Spleen (tissue), 11 donors: ENCODE measurements around the gene SLC30A5. TPM values are rescaled to one million over a fixed set of nuclear protein-coding genes. Genes with fewer than 3 reads are reported as not detected.
A peak's percentile ranks its signal among the peaks of the same experiment; 100 is the strongest.

Source experiments
- DNase-seq: peaks from one replicate; pipeline ENCODE4 v3.0.0-alpha.2; 2020
- H3K27ac ChIP-seq, 8 donors: fragments of 200-600 bp; sonication (generic) in 7 of 8; 1 replicate in 4 of 8; 2 replicates in 4 of 8; pipeline versions ENCODE4 v1.5.0 to v1.8.0; 2016 to 2021; ENCODE audit warnings: inconsistent platforms in 4 of 8, mild to moderate bottlenecking in 4 of 8, moderate library complexity in 1 of 8
- H3K27me3 ChIP-seq, 7 donors: fragments of 200-600 bp; sonication (generic) in 6 of 7; replicated peaks in 1 of 7; 1 replicate in 4 of 7; 2 replicates in 3 of 7; pipeline versions ENCODE4 v1.5.0 to v1.8.0; 2016 to 2021; ENCODE audit warnings: inconsistent platforms in 3 of 7, mild to moderate bottlenecking in 1 of 7
- H3K36me3 ChIP-seq, 6 donors: fragments of 200-600 bp; sonication (generic) in 5 of 6; 1 replicate in 4 of 6; 2 replicates in 2 of 6; pipeline versions ENCODE4 v1.5.0 to v1.8.0; 2016 to 2021; ENCODE audit warnings: inconsistent platforms in 2 of 6
- H3K4me1 ChIP-seq, 6 donors: fragments of 200-600 bp; sonication (generic) in 5 of 6; 1 replicate in 3 of 6; 2 replicates in 3 of 6; pipeline versions ENCODE4 v1.5.0 to v1.8.0; 2016 to 2021; ENCODE audit warnings: inconsistent platforms in 3 of 6
- H3K4me3 ChIP-seq, 8 donors: fragments of 200-600 bp; sonication (generic) in 7 of 8; 1 replicate in 4 of 8; 2 replicates in 4 of 8; pipeline versions ENCODE4 v1.5.0 to v1.8.0; 2016 to 2021; ENCODE audit warnings: inconsistent platforms in 4 of 8, mild to moderate bottlenecking in 4 of 8, moderate library complexity in 2 of 8
- H3K9me3 ChIP-seq, 8 donors: fragments of 200-600 bp; sonication (generic) in 7 of 8; 1 replicate in 4 of 8; 2 replicates in 4 of 8; pipeline versions ENCODE4 v1.5.0 to v1.8.0; 2016 to 2021; ENCODE audit warnings: inconsistent platforms in 4 of 8
- CTCF ChIP-seq, 11 experiments: fragments of 200-600 bp in 7 of 11; fragments of 450-650 bp in 4 of 11; sonication (generic) in 4 of 11; IDR thresholded peaks in 8 of 11; conservative IDR thresholded peaks in 3 of 11; 1 replicate in 7 of 11; 2 replicates in 4 of 11; pipeline versions ENCODE4 v1.4.0 to v1.8.0; 2016 to 2021; ENCODE audit warnings: antibody characterized with exemption in 11 of 11, inconsistent platforms in 4 of 11, mild to moderate bottlenecking in 1 of 11
- POLR2A ChIP-seq, 3 donors: fragments of 450-650 bp; IDR thresholded peaks; one replicate each; pipeline ENCODE4 v1.5.1; 2017; ENCODE audit warnings: antibody characterized with exemption in 3 of 3, mild to moderate bottlenecking in 1 of 3
- POLR2AphosphoS5 ChIP-seq, 3 donors: sonication (generic); formaldehyde crosslinking; IDR thresholded peaks; one replicate each; pipeline ENCODE4 v1.5.1; 2017; ENCODE audit warnings: antibody characterized with exemption in 3 of 3
- WGBS, 5 donors: extraction: QIAGEN DNeasy Blood & Tissue Kit in 3 of 5; methylation state at CpG; one replicate each; pipeline versions ENCODE4 v1.1.5 to v1.1.7; 2013 to 2018; 5-methylcytosine and 5-hydroxymethylcytosine counted together
- intact Hi-C: fragments of 100-400 bp; cut with DNase I; formaldehyde crosslinking; loops from one replicate; pipeline ENCODE4 v1.15.0; 2023; ENCODE audit warnings: low total_unique reads
- polyA plus RNA-seq, 3 donors: library from polyadenylated mRNA; stranded (reverse); fragments of 200-250 nt; gene quantifications; one replicate each; pipeline ENCODE4 v1.2.1, GENCODE V29; 2013
- total RNA-seq, 7 donors: library from RNA; depleted of rRNA in 3 of 7; stranded (reverse); fragments of >200 nt in 3 of 7; fragmentation: NEBNext Ultra II Directional in 4 of 7; extraction: Animal tissue kit (Norgen Biotek cat#: 25700) in 4 of 7; gene quantifications; one replicate each; pipeline versions ENCODE4 v1.1.0 to v1.2.1, GENCODE V29; 2016 to 2021
- donor health status: healthy with polysubstance abuse.
- donor health status: DM: no; HTN: no; CAD: no; lungs with moderate emphysema.
- donor health status: DM: no; HTN: no; CAD: no.
- donor health status: Bipolar disorder and iron deficiency.
- donor health status: healthy.
- donor health status: DM: no; HTN: no; CAD: no.
- donor health status: DM: yes; HTN: yes; CAD: no.

The SLC30A5 gene
- total and polyA plus RNA-seq, 10 donors: 24.3 to 53.4 (median 32.4) TPM

GRCh38 chr5:69160651-69161050, 66.8 kb downstream of the SLC30A5 start:
- Histone ChIP-seq H3K4me1 (peaks cover 0 to under 1% (median 0%) of the 10 kb centered on the region in 6 donors), H3K4me3 (no peak overlapping the region), H3K27me3 (no peaks in the 10 kb centered on the region), H3K9me3 (no peaks in the 10 kb centered on the region), H3K36me3 (no peaks in the 10 kb centered on the region), H3K27ac (no peak overlapping the region)
- intact Hi-C loops: loop anchor here (10.0 kb wide), 1 partner anchor 174 kb away; the partner anchor contains the start of gene CCDC125
- no peak for DNase-seq
- WGBS, 5 donors: 92 to 96% (median 94%) methylated on average over 16 of the region's 16 CpGs
- TF ChIP-seq CTCF (IDR thresholded peaks at IDR 0.05 in 8 of 11, conservative IDR thresholded peaks at IDR 0.05 in 3 of 11) (no peak), POLR2A (IDR thresholded peaks at IDR 0.05) (no peak), POLR2AphosphoS5 (IDR thresholded peaks at IDR 0.05) (no peak)

DNA sequence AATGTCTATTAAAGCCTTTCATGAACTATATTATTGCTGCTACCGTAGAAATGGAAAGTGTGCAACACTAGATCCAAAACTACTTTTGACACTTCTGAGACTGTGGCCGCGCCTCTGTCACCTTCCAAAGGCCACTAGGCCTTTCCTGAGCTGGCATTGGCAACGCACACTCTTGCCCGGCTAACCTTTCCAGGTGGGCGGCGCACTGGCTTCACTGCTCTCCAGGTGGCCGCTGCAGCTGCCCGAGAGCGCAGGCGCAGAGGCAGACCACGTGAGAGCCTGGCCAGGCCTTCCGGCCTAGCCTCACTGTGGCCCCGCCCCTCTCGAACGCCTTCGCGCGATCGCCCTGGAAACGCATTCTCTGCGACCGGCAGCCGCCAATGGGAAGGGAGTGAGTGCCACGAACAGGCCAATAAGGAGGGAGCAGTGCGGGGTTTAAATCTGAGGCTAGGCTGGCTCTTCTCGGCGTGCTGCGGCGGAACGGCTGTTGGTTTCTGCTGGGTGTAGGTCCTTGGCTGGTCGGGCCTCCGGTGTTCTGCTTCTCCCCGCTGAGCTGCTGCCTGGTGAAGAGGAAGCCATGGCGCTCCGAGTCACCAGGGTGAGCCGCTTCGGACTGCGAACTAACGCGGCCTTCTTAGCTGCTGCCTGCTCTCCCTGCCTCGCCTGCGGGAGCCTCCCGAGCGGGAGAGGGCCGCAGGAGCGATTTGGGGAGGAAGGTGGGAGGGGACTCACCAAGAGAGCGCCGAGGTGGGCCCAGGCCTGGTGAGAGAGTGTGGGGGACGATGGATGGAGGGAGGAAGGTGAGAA, 73.1 kb downstream of the SLC30A5 start, which contains the start of gene CCNB1:
TSS of gene CCNB1 (plus strand) at position 465 of the 807 bp plus-strand sequence. CDS start at position 578, 113 bp downstream.
- H3K27ac ChIP-seq: peak within 1 kb of the TSS; percentile 27 to 80 (median 68)
- DNase-seq: peak; percentile 100
- H3K4me3 ChIP-seq: peak within 1 kb of the TSS; percentile 81 to 93 (median 87)
- peak; percentile 84 to 89 (median 89) for TF ChIP-seq POLR2AphosphoS5 (IDR thresholded peaks at IDR 0.05)
- no peak for TF ChIP-seq POLR2A (IDR thresholded peaks at IDR 0.05)
- peak in 2 of 11 experiments; percentile 32 to 34 for TF ChIP-seq CTCF (IDR thresholded peaks at IDR 0.05 in 8 of 11, conservative IDR thresholded peaks at IDR 0.05 in 3 of 11)
- intact Hi-C loops: loop anchor here (10.0 kb wide), 1 partner anchor 168 kb away; the partner anchor contains the start of gene CCDC125
- H3K4me1 ChIP-seq: peaks cover 6 to 30% (median 24%) of the 10 kb centered on the region in 6 donors
- H3K36me3 ChIP-seq: peaks cover 0 to 26% (median under 1%) of the 10 kb centered on the region in 6 donors
- no peaks in the 10 kb centered on the region for H3K9me3 ChIP-seq
- H3K27me3 ChIP-seq: no peaks in the 10 kb centered on the region
- 1 to 2% (median 2%) methylated on average over 26 to 50 of the region's 50 CpGs for WGBS, 5 donors

GRCh38 chr5:69167493-69167855, 73.7 kb downstream of the SLC30A5 start:
- Histone ChIP-seq H3K27ac (peak overlapping the region in 6 of 8 donors; percentile 37 to 80 (median 69)), H3K4me1 (peaks cover 6 to 30% (median 24%) of the 10 kb centered on the region in 6 donors), H3K4me3 (peak overlapping the region; percentile 81 to 93 (median 87)), H3K36me3 (peaks cover 0 to 32% (median 4%) of the 10 kb centered on the region in 6 donors), H3K27me3 (no peaks in the 10 kb centered on the region), H3K9me3 (no peaks in the 10 kb centered on the region)
- no peak for DNase-seq
- WGBS, 5 donors: 1 to 3% (median 1%) methylated on average over 11 of the region's 11 CpGs
- TF ChIP-seq CTCF (IDR thresholded peaks at IDR 0.05 in 8 of 11, conservative IDR thresholded peaks at IDR 0.05 in 3 of 11): no peak
- TF ChIP-seq POLR2A (IDR thresholded peaks at IDR 0.05): no peak
- TF ChIP-seq POLR2AphosphoS5 (IDR thresholded peaks at IDR 0.05): no peak
- intact Hi-C loops: loop anchor here (10.0 kb wide), 1 partner anchor 167 kb away; the partner anchor contains the start of gene CCDC125

GRCh38 chr5:69167929-69168328, 74.1 kb downstream of the SLC30A5 start:
- Histone ChIP-seq H3K9me3 (no peaks in the 10 kb centered on the region), H3K4me1 (peaks cover 6 to 30% (median 24%) of the 10 kb centered on the region in 6 donors), H3K36me3 (peaks cover 0 to 36% (median 4%) of the 10 kb centered on the region in 6 donors), H3K27ac (peak overlapping the region in 2 of 8 donors; percentile 68 to 79), H3K27me3 (no peaks in the 10 kb centered on the region), H3K4me3 (peak overlapping the region in 7 of 8 donors; percentile 81 to 93 (median 88))
- 44 to 61% (median 47%) methylated on average over 8 of the region's 8 CpGs for WGBS, 5 donors
- DNase-seq: no peak
- TF ChIP-seq POLR2AphosphoS5 (IDR thresholded peaks at IDR 0.05) (no peak), CTCF (IDR thresholded peaks at IDR 0.05 in 8 of 11, conservative IDR thresholded peaks at IDR 0.05 in 3 of 11) (no peak), POLR2A (IDR thresholded peaks at IDR 0.05) (no peak)
- intact Hi-C loops: loop anchor here (10.0 kb wide), 1 partner anchor 167 kb away; the partner anchor contains the start of gene CCDC125
